Loucy (cell line): ENCODE data around the gene PHPT1.

Experiments used
- CTCF ChIP-seq: fragments of 200-600 bp; sonication (generic); conservative IDR thresholded peaks from 2 replicates; pipeline ENCODE4 v1.5.1; 2014; ENCODE audit warnings: mild to moderate bottlenecking, antibody characterized with exemption, low read length
- EZH2phosphoT487 ChIP-seq: fragments of 200-600 bp; IDR thresholded peaks from 2 replicates; pipeline ENCODE4 v1.6.1; 2018; ENCODE audit warnings: antibody characterized with exemption, mild to moderate bottlenecking, moderate library complexity, borderline replicate concordance

GRCh38 chr9:136829981-136830885 lies 19.0 kb upstream of the PHPT1 start:
- TF ChIP-seq CTCF = no peak
- TF ChIP-seq EZH2phosphoT487 = no peak
